Middle frontal gyrus (tissue), 1 donor: ENCODE measurements around the gene FIGN.
A peak's percentile ranks its signal among the peaks of the same experiment; 100 is the strongest.

Source experiments
- DNase-seq: peaks from one replicate; pipeline ENCODE4 v3.0.0-alpha.2; 2015; ENCODE audit warnings: low spot score; ENCODE audit errors: extremely low spot score

The FIGN gene

DNA sequence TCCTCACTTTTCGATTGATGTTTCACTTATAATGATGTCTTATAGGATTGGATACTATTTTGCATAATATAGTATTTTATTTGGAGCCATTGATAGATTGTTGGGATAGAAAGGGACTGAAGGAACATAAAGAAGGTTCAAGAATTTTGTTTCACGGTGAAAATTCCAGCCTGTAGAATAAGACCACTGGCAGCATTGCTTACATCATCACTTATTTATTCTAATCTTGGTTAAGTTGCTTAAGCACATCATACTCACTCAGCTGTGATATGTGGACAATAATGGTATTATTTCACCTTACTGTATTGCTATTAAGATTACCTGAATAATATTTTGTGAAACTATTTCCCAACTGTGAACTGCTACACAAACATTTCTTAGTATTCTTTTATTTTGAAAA is 118.3 kb downstream of the FIGN start:
- DNase-seq: no peak

GRCh38 chr2:163613266-163613731 is 122.5 kb downstream of the FIGN start:
- DNase-seq: no peak

- DNase-seq: peak; percentile 3
Measured at GRCh38 chr2:163612332-163612731, 123.5 kb downstream of the FIGN start.

DNA sequence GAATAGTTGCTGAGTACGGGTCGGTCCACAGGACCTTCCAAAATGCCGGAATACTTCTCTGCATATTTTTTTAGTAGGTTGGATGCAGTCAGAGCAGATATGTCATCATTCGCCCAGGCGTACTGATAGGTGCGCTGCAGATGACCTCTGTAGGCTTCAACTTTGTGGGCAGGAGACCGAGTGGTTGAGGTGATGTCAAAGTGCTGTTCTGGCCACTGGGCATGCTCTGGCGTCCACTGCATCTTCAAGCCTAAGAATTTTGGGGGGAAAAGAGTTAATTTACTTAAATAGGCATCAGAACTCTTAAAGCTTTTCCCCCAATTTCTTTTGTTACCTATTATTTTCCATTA is 124.3 kb downstream of the FIGN start:
- DNase-seq: no peak

- peak; percentile 3 for DNase-seq
Measured at GRCh38 chr2:163610817-163611556, 124.8 kb downstream of the FIGN start.

- no peak for DNase-seq
Measured at GRCh38 chr2:163607630-163608029, 128.2 kb downstream of the FIGN start.

- no peak for DNase-seq
Measured at GRCh38 chr2:163606878-163607277, 128.9 kb downstream of the FIGN start.

DNA sequence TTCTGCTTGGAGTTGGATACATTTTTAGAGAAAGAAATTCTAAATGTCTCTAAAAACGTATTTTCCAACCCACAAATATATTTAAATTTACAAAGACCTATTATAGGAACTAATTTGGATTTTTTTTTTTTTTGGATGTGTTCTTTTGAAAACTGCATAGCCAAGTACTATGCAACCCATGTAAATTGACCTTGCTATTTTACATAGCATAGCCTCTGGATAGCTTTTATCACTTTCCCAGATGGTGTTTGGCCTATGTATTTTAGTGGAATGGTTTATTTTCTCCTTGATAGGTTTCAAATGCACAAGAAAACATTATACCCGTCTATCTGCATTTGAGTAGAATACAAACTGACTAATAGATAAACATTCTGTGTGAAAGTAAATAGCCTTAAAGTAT is 130.0 kb downstream of the FIGN start:
- no peak for DNase-seq

- no peak for DNase-seq
Measured at GRCh38 chr2:163604941-163605555, 130.8 kb downstream of the FIGN start.

DNA sequence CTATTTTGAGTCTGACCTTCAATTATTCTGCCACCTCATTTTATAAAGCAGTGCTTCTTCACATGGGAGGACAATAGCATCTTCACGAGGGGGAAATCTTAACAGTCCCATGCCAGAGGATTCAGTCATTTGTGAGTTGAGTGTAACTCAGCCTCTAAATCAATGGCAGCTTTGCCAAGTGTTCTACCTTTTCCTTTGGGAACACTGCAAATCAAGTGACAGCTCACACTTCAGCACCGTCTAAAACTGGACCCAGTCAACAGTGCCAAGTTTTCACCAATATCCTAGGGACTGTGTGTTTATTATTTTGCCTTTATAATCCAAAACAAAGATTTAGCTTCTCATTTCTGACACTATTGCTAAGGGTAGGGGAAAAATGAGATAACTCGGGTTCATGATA is 133.6 kb downstream of the FIGN start:
- DNase-seq: no peak

DNA sequence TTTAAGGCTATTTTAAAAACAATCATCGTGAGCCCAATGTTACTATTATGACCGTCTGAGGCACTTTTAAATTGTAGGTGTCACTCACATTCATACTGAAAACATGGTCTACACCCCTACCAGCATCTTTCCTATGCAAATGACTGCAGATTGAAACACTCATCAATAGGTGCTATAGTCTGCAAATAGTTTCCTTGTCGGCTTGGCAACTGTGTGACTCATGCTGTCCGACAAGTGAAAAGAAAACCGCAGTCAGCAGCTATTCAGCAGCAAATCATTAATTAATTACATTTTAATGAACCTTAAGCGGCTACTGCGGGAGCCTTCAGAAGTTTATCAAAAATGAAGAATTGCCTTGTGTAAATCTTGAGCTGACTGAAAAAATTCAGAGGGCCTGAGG is 134.4 kb downstream of the FIGN start:
- no peak for DNase-seq

GRCh38 chr2:163600801-163601200 is 135.0 kb downstream of the FIGN start:
- DNase-seq: no peak

GRCh38 chr2:163595028-163595427 is 140.8 kb downstream of the FIGN start:
- no peak for DNase-seq

DNA sequence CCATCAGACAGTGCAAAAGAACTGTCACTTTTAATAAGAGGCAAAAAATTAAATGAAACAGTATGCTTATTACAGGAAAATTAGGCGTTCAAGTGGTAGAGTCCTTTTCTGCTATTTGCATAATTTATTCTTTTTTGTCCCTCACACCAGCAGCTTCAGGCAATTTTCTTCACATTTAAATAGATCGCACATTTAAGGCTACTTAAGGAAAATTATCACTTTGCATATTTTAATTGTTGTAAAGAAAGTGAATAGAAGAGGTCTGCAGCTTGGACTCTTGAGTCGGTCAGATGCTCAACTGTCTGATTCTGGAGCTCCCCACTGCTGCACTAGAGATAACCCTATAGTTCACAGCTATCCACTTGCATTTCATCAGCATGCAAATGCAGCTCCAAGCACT is 141.3 kb downstream of the FIGN start:
- DNase-seq: no peak

DNA sequence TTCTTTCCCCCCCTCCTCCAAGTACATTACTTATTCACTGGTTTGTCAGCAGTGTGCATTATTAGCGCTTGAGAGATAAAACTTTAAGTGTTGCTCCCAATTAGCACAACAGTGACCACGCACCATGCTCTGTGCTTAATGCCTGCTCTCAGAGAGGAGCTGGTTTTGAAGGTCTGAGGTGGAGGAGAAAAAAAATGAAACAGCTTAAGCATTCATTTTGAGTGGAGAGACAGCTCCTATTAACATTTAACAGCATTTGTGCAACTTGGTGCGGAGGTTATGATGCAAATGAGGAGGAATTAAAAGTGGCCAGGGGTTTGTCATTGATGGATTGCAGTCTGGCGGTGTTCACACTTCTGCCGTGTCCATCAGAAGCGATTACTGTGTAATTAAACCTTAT is 141.8 kb downstream of the FIGN start:
- DNase-seq: no peak

GRCh38 chr2:163592954-163593622 is 142.7 kb downstream of the FIGN start:
- no peak for DNase-seq

DNA sequence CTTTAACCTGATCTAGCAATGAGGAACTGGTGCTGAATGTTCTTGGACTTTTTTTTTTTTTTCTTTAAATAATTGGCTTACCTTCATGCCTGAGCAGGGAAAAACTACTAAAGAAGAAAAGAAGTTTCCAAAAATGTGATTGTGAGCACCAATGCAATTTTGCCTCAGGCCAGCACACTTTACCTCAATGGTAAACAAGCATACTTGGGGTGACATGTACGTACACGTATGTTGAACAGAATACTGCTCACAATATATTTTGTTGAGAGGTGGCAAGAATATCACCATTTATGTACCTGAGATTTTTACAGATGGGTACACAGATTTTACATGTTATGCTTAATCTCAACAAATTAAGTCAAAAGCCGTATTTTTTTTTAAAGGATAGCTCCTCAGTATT is 144.3 kb downstream of the FIGN start:
- DNase-seq: no peak

GRCh38 chr2:163580757-163581156 is 155.1 kb downstream of the FIGN start:
- DNase-seq: no peak

- DNase-seq: no peak
Measured at GRCh38 chr2:163574309-163574708, 161.5 kb downstream of the FIGN start.

DNA sequence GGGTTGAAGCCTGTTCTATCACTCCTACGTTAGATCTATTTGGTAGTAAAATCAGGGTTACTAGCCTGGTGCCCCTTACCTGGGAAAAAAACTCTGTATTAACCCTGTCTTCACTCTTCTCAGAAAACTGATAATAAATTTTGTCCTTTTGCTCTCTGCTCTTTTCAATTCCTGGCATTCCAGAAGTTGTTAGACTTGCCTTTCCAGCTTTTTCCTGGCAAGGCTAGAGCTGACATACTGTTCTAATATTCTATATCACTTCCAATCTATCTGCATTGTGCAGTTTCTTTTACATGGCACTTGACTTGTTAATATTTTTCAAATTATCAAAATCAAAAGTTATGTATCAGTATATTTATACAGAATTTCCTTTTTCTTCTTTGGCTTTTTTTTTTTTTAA is 162.2 kb downstream of the FIGN start:
- no peak for DNase-seq

- DNase-seq: no peak
Measured at GRCh38 chr2:163572850-163573249, 163.0 kb downstream of the FIGN start.

DNA sequence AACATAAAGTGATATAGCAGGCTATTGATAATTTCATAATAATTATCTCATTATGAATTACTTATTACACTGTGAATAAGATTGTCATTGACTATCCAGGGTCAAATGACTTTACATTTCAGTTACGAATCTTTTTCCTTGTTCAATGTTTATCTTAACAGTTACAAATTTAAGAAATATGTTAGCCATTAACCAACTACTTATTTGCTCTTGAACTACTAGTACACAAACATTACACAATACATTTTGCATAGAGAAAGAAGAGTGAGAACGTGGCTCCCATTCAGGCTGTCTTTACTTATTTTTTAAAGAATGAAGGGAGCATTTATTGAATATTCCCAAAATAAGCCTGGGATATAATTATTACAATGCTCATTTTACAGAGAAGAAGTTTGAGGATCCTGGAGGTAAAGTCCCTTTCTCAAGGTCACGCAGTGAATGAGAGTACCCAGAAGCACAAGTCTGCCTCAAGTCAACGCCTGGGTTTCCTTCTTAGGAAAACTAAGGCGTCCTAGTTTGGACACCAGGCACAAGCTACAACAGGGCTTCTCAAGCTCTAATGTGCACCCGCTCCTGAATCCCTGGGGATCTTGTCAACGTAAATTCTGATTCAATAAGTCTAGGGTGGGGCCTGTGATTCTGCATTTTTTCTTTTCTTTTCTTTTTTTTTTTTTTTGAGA is 164.2 kb downstream of the FIGN start:
- no peak for DNase-seq
